ENCODE measurements around the gene C6orf132.
"Not testable (repeated sequence)": the region's sequence is repeated elsewhere in the genome, so short reads cannot be mapped to it uniquely, and the experiment has no call there.

C6orf132 gene

DNA sequence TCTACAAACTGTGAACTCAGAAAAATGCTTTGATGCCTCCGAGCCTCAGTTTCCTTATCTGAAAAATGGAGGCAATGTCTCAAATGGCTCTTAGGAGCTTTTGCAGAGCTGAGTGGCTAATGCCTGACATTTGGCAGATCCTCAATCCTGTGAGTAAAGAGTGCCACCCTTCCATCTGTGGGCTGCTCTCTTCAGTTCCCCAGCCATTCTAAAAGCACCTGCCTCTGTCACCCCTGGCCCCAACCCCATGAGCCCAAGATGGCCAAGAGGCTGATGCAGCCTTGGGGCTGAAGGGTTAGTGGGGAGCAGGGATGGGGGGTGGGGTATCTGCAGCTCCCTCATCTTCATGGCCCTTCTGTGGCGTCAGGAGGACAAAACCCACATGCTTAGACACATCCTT, 16.2 kb upstream of the C6orf132 start:
- DNase-seq: no peak

- DNase-seq: no peak
These were observed 15.6 kb upstream of the C6orf132 start for GRCh38 chr6:42158011-42158410.

DNA sequence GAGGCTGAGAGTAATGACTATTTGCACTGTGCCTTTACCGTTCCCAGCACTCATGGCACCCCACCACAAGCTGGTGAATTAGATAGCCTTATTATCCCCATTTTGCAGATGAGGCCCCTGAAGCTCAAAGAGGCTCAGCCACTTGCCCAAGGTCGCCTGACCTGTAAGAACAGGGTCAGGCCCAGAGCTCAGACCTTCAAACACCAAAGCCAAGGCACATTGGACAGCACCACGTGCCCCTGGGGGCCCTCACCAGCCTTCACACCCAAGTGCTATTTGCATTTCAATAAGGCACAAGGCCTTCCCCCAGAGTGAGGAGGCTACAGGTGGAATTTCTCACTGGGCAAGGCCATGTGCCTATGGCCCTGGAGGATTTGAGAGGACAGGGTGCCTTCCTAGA, 14.2 kb upstream of the C6orf132 start:
- no peak for DNase-seq

GRCh38 chr6:42155293-42155692, 12.9 kb upstream of the C6orf132 start:
- no peak for DNase-seq

GRCh38 chr6:42154461-42155209, 12.2 kb upstream of the C6orf132 start:
- no peak for DNase-seq

- no peak for DNase-seq
These were observed 11.5 kb upstream of the C6orf132 start for GRCh38 chr6:42153921-42154320.

GRCh38 chr6:42152528-42153213, 10.3 kb upstream of the C6orf132 start:
- not testable (repeated sequence) for DNase-seq

- no peak for DNase-seq
These were observed 9.6 kb upstream of the C6orf132 start for GRCh38 chr6:42152024-42152423.

DNA sequence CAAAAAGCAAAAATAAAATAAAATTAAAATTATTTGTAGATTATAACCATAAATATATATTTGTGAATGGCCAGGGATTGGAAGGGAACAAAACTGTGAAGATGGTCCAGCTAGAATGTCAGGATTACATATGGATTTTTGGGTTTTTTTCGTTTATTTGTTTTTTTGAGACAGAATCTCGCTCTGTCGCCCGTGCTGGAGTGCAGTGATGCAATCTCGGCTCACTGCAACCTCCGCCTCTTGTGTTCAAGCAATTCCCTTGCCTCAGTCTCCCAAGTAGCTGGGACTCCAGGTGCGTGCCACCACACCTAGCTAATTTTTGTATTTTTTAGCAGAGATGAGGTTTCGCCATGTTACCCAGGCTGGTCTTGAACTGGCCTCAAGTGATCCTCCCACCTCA, 7.8 kb upstream of the C6orf132 start:
- no peak for DNase-seq

DNA sequence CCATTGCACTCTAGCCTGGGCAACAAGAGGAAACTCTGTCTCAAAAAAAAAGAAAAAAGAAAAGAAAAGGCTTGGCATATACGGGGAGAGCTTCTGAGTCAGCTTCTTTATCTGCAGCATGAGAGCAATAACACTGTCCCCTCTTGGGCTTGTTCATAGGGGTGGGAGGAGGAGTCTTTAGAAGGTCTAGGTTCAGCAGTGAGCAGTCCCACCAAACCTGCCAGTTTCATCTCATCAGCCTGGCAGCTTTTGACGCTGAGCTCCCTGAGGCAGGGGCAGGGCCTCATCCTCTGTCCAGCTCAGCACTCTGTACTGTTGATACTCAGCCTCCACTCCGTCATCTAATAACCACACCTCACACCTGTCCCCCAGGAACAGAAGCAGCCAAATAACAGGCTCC, 5.6 kb upstream of the C6orf132 start:
- no peak for DNase-seq

DNA sequence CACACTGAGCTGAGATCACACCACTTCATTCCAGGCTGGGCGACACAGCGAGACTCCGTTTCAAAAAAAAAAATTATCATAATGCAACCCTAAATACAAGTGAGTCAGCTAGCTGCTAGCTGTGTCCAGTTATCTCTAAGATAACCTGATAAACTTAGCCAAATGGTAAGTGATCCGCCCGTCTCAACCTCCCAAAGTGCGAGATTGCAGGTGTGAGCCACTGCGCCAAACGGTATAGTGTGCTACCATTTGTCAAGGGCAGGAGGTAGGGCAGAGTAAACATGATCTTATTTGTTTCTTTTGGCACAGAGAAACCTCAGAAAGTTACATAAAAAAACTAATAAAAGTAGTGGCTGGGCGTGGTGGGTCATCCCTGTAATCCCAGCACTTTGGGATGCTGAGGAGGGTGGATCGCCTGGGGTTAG, 4.7 kb upstream of the C6orf132 start:
- no peak for DNase-seq

GRCh38 chr6:42141603-42142117, 760 bp downstream of the C6orf132 start:
- no peak for DNase-seq

DNA sequence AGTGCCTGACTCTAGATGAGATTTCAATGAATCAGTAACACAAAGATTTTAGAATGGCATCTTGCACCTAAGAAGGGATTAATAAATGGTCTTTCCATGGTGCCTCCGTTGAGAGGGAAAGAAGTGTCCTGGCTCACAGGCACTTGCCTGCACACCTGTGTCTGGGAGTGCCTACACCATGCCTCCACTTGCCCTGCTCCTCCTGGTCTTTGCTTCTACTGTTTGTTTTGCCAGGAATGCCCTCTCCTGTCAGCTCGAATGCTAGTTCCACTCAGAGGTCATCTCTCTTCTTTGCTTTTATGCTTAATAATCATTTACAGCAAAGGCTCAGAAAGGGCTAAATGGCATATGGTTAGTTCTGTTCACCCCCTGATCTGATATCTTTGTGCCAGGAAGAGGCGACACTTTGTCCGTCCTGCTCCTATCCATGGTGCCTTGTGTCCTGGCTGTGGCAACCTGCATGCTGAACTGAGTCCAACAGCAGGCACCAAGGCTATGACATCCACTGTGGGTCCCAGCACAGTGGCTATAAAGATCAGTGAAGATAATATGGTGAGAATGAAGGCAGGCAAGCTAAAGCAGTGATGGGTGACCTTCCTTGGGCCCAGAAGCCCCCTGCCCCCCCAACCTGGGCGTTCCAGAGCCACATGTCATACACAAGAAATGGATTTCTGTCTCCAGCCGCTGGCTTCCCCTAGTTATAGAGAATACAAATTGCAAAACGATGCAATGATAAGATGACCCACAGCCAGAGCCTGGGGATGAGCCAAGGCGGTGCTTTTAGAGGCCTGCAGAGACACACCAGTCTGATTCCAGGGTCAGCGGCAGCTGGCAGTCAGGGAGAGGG, 1.4 kb downstream of the C6orf132 start:
- no peak for DNase-seq

DNA sequence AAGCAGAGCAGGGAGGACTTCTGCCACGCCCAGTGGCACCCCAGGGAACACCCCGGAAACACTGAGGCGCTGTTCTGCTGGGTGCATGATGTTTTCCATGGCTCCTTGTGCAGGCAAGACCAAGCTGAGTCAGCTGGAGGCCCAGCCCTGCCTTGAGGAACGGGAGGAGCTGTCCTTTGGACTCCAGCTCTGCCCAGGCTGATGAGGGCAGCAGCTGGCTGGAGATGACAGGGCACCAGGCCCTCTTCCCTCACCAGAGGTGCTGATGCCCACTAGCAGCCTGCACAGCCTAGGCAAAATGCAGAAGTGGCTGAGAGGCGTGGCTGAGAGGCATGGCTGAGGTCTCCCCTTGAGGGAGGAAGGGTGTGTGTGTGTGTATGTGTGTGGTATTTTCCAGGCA, 2.4 kb downstream of the C6orf132 start:
- DNase-seq: no peak

- DNase-seq: no peak
These were observed 3.5 kb downstream of the C6orf132 start for GRCh38 chr6:42138630-42139619.

GRCh38 chr6:42138190-42138589, 4.2 kb downstream of the C6orf132 start:
- DNase-seq: no peak

- no peak for DNase-seq
These were observed 5.1 kb downstream of the C6orf132 start for GRCh38 chr6:42137194-42137753.

- no peak for DNase-seq
These were observed 5.8 kb downstream of the C6orf132 start for GRCh38 chr6:42136508-42137193.

GRCh38 chr6:42135722-42136121, 6.7 kb downstream of the C6orf132 start:
- DNase-seq: no peak

DNA sequence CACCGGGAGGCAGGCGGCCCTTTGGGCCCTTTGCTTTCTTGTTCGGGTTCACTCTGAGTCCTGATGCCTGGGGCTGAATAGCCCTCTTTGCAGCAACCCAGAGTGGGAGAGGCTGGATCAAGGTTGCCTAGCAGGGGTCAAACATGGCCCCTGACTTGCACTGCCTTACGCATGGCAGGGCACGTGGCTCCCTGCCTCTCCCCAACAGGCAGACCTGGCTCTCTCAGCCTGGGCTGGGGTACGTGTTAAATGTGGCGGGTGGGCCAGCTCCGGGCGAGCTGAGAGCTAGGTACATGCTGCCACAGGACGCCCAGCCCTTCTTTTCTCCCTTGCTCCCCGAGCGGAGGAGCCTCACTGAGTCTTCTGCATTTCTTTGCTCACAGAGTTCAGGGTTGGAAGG, 7.3 kb downstream of the C6orf132 start:
- DNase-seq: no peak

GRCh38 chr6:42133926-42134325, 8.5 kb downstream of the C6orf132 start:
- no peak for DNase-seq

Measured in SHP77 treated with DMSO at 0.1 percent for 48 hours (cell line).